SK-N-MC (cell line): Measurements from ENCODE around the gene OSM.

Experiments
- EZH2 ChIP-seq: fragments of 200-600 bp; sonication (generic); IDR thresholded peaks from one replicate; pipeline ENCODE4 v1.6.1; 2017; ENCODE audit warnings: antibody characterized with exemption
- FOXP2 ChIP-seq: optimal IDR thresholded peaks from 2 replicates; pipeline ENCODE3; 2011; ENCODE audit warnings: mild to moderate bottlenecking, moderate library complexity; ENCODE audit not compliant: insufficient read depth; ENCODE audit errors: extremely low read length, control extremely low read depth
- POLR2AphosphoS5 ChIP-seq: IDR thresholded peaks from 2 replicates; pipeline ENCODE4 v1.6.1; 2012; ENCODE audit warnings: mild to moderate bottlenecking, low read depth, low read length, borderline replicate concordance

DNA sequence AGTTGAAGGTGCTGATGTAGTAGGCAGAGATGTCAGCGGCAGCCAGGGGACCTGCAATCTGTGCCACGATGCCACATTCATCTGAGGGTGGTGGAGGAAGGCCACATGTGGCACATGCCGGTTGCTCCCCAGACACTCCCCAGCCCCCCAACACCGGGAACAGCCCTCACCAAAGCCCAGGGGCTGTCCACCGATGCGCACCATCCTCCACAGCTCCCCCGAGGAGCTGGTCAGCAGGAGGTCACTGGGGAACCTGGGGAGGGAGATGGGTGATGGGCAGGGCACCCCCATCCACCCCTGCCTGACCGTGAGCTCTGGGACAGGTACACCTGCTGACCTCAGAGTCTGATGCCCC lies 19.2 kb upstream of the OSM start:
- TF ChIP-seq EZH2 = no peak
- no peak for TF ChIP-seq POLR2AphosphoS5
- no peak for TF ChIP-seq FOXP2
